Cortex of kidney (tissue), 1 donor: ENCODE results near the gene KCNK16.

Experiments used
- DNase-seq: peaks from one replicate; lab custom pipeline; 2025; lab: John Stamatoyannopoulos, UW

Gene KCNK16

DNA sequence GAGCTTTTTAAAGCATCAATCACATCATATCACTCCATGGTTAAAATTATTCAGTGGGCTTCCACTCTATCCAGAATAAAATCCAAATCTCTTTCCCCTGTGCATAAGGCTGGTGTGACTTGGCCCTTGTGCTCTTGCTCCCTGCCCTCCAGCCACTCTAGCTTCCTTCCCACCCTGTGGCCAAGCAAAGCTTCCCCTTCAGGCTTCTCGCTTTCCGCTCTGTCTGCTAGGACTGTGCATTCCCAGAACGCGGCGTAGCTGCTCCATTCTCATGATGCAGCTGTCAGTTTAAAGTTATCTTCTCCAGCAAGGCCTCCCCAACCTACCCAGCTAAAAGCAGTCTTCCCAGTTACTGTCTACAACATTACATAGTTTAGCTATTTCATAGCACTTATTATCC is 19.4 kb upstream of the KCNK16 start:
- DNase-seq, result no peak

DNA sequence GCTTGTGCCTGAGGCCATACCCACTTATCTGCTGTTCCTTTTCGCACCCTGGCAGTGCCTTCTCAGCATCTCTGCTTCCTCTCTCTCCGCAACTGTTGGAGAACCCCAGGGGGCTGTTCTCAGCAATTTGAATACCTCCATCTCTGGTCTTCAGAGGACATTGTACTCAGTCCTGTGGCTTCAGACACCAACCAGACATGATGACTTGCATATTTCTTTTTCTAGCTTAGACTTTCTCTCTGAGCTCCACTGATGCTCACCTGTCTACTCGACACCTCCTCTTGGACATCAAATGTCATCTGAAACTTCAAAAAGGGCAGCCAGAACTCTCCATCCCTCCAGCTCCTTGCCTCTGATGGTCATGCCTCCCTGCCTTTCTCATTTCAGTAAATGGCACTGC is 18.9 kb upstream of the KCNK16 start:
- DNase-seq, result no peak

DNA sequence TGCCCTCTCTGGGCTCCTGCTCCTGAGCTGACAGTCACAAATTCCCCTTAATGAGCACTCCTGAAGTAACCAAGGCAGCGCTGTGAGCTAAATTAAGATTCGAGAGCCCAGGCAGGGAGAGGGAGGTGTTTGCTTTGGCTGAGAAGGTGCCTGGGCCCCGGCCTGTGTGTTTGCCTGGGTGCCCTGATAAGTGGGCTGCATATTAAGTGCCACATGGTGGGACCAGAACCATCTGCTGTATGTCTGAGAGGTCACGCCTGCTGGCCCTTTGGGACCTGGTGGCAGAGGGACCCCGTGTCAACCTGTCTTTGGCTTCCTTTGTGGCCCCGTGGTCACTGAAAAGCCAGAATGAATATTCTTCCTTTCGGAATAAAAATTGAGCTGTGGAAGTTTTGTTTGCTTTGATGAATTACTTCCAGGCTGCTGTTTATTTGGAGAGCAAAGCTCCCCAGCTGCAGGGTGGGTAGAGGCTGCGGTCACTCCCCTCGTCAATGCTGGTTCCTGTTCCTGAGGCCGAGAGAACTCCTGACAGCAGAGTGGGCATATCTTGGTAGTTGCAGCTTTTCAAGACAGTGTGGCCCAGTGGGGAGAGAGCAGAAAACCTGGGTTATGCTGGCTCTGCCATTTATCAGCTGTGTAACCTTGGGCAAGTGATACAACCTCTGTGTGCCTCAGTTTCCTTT is 17.5 kb upstream of the KCNK16 start:
- no peak for DNase-seq

DNA sequence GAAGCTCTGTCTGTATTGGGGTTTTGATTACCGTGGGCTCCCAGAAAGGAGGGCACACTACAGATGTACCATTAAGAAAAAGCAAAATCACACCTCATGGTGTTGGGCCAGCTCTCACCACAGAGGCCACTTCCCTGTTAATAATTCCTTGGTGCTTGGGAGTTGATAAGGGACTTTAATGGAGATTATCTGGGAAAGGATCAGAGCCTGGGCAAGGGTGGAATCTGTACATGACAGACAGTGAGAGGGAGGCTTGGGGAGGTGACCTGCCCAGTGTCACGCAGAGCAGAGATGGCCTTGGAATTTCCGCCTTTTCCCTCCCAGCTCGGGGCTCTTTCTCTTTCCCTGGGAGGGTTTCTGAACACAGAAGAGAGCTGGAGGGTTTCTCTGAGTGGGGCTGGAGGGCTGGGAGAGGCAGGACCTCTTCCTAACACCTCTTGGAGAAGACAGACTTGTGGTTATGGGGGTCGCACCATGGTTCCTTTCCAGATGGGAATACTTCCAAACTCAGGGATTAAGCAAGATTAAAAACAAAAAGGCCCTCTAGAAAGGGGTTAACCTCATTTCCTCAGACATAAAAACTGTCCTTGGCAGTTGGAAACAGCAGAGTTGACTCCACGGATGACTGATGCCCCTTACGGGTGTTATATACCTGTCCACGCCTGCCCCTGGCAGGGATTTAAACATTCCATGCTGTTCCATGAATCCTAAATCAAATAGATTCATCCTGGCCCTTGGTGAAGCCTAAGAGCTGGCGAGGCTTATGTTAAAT is 16.8 kb upstream of the KCNK16 start:
- no peak for DNase-seq

DNA sequence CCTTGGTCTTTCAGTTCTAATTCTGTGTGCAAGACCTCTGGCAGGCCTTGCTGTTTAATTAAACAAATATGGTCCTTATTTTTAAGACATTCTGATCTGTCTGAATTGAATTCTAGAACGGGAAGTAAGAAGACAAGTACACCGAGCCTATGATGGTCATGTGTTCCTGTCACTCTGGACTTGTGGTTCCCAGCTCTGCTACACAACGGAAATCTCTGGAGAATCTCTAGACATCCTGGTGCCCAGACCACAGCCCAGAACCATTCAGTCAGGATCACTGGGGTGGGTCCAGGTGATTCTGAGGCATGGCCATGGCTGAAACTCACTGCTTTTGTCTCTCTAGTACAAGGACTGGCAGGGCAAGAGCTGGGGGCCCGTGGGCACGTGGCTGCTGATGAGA is 15.9 kb upstream of the KCNK16 start:
- DNase-seq, result no peak

DNA sequence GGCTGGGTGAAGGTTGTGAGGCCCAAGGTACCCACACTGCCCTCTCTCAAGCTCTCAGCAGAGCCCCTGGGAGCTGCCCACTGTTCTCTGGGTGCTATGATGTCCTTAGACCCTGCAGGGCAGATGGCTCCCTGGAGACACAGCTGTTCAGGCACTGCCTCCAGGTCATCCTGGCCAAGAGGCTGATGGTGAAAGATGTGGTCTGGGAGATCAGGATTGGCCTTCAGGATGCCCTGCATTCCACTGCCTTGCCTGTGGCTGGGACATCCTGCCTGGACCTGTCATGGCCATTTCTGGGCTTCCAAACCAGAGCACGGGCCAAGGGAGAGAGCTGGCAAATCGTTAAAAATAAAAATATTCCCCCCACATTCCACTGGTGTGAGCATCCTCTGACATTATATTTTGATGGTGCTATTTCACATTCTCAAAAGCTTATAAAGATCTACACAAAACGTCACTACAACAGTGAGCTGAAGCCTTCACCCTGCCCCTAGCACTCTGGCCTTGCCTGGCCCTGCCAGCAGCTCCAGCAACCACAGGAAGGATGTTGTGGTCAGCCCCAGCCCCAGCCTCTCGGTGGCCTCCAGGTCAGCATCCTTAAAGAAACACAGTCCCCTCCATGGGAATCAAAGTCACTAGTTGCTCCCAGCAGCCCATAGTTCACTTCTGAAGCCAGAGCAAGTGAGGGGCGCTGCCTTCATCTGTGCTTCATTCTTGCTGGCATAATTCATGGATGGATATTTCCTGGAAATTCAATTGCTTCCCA is 13.5 kb upstream of the KCNK16 start:
- no peak for DNase-seq

DNA sequence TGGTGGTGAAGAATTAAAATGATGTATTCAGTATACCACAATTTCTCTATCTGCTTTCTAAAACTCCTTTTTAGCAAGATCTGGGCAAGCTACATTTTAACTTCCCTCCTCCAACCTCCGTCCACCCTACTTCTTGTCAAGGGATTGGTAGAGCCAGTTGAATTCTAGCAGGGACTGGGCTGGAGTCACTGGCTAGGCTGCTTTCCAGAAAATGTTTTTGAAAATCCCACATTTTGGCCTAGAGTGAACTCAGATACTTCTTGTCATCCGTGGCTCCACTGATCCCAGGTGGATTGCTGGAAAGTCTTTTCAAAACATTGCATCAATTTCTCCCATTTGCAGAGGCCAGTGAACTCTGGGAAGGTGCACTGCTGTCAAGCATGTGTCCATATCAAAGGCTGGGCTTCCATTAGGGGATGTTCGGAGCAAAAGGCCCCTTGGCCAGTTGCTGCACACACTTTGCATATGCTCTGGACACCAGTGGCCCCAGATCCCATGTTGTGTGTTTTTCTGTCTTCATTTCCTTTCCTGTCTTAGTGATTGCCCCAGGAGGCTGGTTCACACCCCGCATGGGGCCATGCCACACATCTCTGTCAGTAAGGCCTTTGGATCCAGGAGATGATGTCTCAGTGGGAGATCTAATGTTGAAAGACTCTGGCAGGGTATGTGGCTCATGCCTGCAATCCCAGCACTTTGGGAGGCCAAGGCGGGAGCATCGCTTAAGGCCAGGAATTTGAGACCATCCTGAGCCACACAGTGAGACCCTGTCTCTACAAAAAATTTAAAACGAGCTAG is 11.3 kb upstream of the KCNK16 start:
- DNase-seq, result no peak

DNA sequence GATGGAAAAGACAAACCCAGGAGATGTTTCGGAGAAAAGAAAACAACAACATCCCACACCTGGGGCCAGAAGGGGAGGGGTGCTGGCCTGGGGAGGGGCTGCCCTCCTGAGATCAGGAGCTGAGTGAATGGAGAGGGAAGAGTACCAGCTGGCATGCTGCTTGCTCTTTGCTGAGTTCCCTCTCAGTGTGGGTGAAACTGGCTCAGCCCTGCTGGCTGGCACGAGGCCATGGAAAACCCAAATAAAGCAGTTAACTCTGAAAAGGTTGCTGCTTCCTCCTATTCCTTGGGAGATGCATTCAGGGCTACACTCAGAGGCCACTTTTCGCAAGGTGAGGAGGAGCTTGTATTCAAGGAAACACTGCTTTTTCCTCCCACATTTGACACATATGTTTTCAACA is 8.0 kb upstream of the KCNK16 start:
- DNase-seq, result no peak

DNA sequence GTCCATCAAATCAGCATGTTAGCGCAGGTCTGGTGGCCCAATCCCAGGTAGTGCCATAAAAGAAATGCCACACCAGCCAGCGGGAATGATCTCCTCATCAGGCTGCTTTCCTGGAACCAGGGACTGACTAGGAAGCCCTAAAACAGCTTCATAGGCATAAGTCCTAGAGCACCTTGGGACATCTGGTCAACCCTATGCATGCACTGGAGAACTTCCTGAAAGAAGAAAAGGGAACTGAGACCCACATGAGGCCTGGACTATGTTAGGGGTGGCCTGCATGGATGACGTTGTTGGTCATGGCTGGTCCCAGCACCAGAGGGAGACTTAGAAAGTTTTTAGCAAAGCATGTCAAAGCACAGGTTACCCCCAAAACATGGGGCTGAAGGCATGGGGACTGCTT is 7.6 kb upstream of the KCNK16 start:
- DNase-seq, result no peak

DNA sequence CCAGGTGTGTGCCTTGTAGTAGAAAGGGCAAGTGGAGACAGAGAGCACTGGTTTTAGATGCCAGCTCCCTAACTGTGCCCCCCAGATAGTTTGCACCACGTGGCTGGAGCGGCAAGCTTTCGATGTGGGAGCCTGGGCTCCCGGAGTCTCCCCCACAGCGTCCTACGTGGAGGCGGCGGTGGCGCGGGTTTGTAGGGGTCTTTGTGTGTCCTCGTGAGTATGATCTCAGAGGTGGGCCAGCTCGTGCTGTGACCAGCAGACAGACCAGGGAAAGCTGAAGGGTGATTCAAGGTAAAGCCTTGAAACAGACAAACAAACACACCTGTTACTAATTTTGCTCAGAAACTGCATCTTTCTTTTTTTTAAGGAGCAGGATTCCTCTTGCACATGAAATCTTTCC is 5.6 kb upstream of the KCNK16 start:
- no peak for DNase-seq

DNA sequence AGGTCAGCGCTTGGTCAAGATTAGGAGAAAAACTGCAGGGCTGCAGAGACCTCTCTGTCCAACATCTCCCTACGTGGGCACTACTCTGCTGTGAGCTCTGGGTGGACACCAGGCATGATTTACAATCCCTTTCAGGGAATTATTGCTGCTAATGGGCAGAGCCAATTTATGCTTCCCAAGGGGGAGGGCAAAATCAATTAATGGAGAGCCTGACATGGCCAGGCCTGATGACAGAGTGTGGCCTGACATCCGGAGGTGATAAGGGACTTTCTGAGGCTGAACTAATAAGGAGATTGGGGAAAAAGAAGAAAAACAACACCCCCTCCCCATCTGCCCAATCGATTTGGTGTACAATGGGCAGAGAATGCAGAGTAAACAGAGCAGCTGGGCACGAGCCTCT is 5.0 kb upstream of the KCNK16 start:
- DNase-seq, result no peak

DNA sequence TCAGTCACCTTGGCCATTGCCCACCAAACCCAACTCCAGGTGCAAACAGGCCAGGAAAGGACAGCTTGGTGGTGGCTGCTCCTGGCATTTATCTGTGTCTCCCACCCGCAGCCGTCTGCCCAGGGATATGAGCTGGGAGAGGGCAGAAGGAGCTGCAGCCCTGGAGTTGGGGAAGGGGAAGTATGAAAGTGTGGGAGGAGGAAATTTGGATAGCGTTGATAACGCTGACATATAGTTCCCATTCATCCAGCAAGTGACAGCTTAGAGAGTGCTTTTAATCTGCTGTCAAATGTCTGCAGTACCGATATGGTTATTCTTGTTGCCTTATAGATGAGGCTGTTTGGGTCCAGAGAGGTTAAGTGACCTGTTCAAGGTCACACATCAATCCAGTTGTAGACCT is 741 bp downstream of the KCNK16 start:
- DNase-seq, result no peak

DNA sequence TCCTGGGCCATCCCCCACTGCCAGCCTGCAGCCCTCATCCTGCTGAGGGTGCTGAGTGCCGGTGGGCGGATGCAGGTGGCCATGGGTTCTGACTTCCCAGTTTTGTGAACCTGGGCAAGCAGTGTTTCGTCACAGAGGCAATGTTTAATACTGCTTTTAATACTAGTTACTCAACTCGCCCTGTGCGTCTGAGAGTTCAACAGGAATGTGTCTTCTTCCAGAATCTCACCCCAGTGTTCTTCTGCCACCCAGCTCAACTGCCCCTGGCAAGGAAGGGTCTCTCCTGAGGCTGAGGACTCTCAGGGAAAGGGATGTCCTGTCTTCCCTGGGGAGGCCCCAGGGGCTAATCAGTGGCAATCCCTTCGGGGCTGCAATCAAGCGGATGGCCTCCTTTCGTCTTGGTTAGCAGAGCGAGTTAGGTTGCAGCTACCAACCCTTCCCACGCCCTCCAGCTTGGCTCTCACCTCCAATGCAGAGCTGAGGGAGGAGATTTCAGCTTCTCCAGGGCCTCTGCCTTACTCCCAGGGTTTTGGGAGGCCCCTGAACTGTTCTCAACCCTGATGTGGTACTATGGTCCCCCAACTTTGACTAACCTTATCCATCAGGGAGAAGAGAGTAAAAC is 2.0 kb downstream of the KCNK16 start:
- no peak for DNase-seq

DNA sequence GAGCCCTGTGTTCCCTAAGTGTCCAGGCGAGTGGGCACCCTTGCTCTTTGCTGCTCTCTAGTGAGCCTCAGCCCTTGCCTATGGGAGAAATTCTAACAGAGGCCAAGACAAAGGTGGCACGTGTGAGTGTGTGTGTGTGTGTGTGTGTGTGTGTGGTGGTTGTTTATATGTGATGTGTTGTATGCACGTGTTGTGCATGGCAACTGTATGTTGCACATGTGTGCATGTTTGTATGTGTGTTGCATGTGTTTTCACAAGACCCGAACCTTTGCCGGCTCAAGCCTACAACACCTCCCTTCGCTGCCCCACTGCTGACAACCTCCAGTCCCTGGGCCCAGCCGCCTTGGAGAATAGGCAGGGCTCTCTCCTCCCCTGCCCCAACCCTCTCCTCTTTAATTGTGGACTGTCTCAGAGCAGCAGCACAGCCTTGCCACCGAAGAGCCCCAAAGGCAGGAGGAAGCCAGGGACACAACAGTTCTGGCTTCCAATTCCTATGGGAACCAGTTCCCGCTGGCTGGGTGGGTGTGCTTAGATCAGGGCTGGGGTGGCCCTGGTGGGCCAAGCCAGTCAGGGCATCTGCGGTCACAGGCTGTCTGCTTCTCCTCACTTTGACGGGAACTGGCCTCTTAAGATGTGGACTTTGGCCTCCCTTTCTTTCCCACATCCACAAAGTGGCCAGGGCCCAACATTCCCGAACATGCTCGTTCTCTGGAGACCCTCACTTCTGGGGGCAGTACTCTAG is 2.7 kb downstream of the KCNK16 start:
- DNase-seq, result no peak

DNA sequence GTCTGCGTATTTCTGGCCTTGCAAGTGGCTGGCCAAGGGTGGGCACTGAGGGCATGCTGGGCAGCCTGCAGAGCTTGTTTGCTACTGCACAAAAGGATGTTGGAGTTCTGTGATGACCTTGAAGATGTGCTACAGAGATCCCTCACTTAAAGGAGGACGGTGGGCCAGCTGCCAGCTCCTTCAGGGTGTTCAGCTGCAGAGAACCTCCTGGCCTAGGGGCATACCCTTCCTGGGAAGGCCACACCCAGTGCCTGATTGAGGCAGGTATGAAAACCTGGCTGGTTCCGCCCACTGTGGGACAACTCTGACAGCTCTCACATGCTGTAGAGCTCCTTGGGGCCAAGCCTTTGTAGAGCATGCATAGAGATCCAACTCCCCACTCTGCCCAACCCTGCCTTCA is 5.2 kb downstream of the KCNK16 start:
- DNase-seq, result no peak

DNA sequence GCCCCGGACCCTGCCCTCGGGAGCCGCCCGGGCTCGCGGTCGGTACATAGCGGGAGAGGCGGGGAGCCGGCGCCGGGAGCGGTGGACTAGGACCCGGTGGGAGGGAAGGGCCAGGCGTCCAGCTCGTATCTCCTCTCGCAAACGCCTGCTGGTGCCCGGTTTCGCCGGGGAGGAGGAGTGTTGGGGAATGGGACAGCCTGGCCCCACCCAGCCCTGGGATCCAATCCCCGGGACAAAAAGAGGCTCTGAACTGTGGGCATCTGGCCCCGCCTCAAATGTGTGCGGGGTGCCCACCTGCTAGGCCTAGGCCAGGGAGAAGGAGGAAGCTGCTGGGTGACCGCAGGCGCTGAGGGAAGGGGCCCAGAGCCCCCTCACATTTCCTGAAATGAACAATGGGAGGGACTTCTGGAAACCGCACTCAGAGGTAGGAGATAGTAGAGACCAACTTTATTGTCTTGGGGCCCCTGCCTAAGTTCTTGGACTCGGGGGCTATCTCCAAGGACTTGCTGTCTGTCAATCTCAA is 8.2 kb downstream of the KCNK16 start, which contains the start of gene KCNK17:
Gene KCNK17, minus strand, starts transcription at position 147 of the 523 bp plus-strand sequence. Its CDS starts 99 bp downstream, at position 48.
- no peak for DNase-seq

DNA sequence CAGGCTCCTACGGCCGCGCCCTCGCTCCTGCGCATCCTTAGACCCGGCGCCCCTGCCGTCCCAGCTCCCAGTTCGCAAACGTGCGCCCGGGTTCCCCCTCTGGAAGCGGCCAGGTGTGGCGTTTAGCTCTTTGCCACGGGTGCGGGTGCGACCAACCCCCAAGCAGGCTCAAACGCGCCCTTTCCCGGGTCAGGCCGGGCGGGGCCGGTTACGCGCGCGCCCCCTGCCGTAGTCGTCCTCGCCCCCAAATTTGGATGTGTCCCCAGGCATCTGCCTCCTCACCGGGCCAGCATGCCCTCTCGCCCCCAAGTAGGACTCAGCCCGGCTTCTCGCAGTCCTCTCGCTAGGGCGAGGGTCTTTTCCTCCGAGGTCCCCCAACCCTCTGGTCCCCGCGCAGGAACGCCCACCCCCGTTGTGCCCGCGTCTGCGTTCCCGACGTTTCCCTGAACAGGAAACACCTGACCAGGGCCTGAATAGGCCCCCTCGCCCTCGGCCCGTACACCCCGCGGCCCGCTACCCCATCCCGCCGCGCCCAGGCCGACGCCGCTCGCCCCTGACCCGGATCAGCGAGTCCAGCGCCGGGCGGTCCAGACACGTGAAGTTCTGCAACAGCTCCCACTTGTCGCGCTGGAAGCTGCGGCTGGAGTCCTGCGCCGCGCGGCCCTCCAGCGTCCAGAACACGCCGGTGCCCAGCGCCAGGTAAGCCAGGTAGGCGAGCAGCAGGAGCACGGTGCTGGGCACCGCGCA is 8.8 kb downstream of the KCNK16 start:
- DNase-seq, result no peak

DNA sequence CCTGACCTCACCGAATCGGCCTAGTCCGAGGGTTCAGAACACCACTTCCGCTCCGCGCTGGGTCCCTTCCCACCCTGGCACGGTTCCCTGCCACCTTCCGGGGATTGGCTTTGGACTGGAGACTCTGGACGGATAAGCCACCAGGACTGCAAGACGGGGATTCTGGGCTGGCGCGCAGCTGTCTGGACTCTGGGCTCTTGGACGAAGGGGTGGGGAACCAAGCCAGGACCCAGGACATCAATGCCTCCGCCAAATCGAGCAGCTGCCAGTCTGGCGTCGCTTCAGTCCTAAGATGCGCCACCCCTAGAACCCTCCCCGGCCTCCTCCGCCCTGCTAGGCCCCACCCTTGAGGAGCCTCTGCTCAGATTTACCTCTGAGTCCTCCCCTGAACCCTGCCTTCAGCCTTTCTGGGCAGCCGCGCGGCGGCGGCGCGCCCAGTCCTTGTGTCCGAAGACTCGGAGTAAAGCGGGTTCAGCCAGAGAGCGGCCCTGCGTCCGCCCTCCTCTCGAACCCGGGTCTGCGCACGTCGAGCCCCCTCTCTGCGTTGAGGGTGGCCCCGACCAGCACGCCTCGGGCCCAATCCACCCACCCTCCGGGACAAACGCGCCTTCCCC is 9.5 kb downstream of the KCNK16 start:
- no peak for DNase-seq

DNA sequence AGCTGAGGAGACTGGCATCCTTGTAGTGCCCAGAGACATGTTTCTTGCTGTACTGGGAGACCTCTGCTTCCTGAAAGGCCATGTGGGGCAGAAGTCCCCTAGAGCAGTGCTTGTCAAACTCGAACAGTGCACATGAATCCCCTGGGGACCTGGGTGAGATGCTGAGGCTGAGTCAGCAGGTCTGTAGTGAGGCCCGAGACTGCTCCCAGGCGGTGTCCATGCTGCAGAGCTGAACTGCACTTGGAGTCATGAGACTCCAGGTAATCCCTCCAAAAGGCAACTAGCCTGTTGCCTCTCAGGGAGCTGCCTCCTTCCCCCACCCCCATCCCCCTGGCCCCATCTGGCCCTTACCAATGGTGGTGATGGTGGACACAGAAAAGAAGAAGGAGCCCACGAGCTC is 12.0 kb downstream of the KCNK16 start:
- no peak for DNase-seq
